ENCODE results near the gene LRRC8C. TPM values are rescaled to one million over a fixed set of nuclear protein-coding genes. Genes with fewer than 3 reads are reported as not detected.

LRRC8C gene
- total and polyA plus RNA-seq, 10 of the 15 experiments (the other 5 are each of a cell fraction or from before 2014, with no cell fraction given), result 2.3 to 16.3 (median 10.8) TPM

DNA sequence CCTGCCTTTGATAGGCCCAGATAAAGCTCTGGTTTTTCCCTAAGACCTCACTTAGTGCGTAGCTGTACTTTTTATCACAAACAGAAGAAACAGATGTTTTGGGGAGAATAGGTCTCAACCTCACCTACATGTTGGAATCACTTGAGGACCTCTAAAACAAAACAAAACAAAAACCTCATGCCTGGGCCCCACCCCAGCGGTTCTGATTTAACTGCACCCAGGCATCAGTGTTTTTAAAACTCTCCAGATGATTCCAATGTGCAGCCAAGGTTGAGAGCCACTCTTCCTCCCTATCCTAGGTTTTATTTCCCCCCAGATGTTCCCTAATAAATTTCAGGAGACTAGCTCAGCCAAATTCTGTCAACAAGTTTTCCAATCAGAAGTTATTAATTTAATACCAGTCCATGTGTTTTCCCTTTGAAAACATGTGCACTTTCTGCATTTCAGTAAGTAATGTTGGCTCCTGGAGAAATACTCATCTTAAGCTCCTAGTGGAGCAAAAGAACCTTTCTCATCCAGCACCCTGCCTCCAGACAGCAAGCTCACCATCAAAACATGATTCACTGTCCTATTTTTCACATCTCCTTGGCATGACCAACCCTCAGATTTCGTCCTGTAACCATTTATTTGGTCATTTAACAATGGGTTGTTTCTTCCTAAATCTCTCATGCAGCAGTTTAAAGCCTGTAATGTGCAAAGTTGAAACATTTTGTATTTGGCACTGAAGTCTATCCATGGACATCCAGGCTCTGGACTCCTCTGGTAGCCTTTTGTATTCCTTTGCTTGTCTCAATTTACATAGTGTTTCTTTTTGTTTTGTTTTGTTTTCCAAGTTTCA is 27.5 kb downstream of the LRRC8C start (continued):
- no peak for TF ChIP-seq PKNOX1 (IDR thresholded peaks at IDR 0.05)
- TF ChIP-seq TCF7 (IDR thresholded peaks at IDR 0.05; ENCODE audit: borderline replicate concordance), result no peak
- no peak for TF ChIP-seq WRNIP1 (IDR thresholded peaks at IDR 0.05; ENCODE audit: borderline replicate concordance, low read depth, low read length)

DNA sequence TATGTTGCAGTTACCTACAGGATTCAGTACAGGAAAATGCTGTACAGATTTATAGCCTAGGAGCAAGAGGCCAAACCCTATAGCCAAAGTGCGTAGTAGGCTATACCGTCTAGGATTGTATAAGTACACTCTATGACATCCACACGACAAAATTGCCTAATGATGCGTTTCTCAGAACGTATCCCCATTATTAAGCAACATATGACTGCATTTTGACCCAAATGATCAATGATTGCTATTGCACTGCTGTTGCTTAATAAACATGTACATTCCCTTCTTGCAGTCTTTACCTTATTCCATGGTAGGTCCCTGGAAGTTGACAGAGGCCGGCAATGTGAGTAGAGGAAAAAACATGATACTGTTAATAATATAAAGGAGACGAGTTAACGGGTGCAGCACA is 33.0 kb downstream of the LRRC8C start:
- ChIA-PET CTCF (interaction anchor here (5.4 kb wide), 1 partner anchor 8 kb away, joined by 68 read pairs; no protein-coding TSS in a partner anchor), POLR2A (no interaction called here)
- peaks cover 28% of the 10 kb centered on the region for H3K4me1 ChIP-seq (ENCODE audit: control insufficient read depth, insufficient read depth, low read length)

More for the DNA sequence above, 33.0 kb downstream of the LRRC8C start:
- H3K4me2 ChIP-seq (ENCODE audit: control insufficient read depth, insufficient read depth), result no peak overlapping the region
- no peak for DNase-seq (ENCODE audit: low read depth, low spot score)
- in situ Hi-C loops (cut with MboI) (no loop called here), intact Hi-C loops (cut with micrococcal nuclease; ENCODE audit: unreplicated experiment) (no loop called here)
- no peaks in the 10 kb centered on the region for H3K27me3 ChIP-seq (replicated peaks in 1 of 2; ENCODE audit: control insufficient read depth in 2 of 2, insufficient read depth in 2 of 2, low read length in 1 of 2)
- TF ChIP-seq RUNX3 (IDR thresholded peaks at IDR 0.05; ENCODE audit: low read length) (no peak), PML (IDR thresholded peaks at IDR 0.05; ENCODE audit: low read length) (no peak), MTA2 (IDR thresholded peaks at IDR 0.05; ENCODE audit: low read depth) (no peak), ZNF622 (IDR thresholded peaks at IDR 0.05) (no peak), RCOR1 (conservative IDR thresholded peaks at IDR 0.05; ENCODE audit: low read depth, low read length) (no peak), ATF7 (IDR thresholded peaks at IDR 0.05; ENCODE audit: low read depth) (no peak), CREM (IDR thresholded peaks at IDR 0.05; ENCODE audit: low read depth) (no peak), NFYA (IDR thresholded peaks at IDR 0.05; ENCODE audit: borderline replicate concordance, low read depth, low read length) (no peak)
- TF ChIP-seq, protein P1, sequence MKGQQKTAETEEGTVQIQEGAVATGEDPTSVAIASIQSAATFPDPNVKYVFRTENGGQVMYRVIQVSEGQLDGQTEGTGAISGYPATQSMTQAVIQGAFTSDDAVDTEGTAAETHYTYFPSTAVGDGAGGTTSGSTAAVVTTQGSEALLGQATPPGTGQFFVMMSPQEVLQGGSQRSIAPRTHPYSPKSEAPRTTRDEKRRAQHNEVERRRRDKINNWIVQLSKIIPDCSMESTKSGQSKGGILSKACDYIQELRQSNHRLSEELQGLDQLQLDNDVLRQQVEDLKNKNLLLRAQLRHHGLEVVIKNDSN (IDR thresholded peaks at IDR 0.05; ENCODE audit: borderline replicate concordance, extremely low read length, insufficient read depth, low read depth, low read length), result no peak
- SMC1A ChIA-PET (ENCODE audit: uncharacterized antibody, unreplicated experiment), result interaction anchor here (1.0 to 15.5 kb wide), 6 partner anchors 13 to 133 kb away, joined by 3 to 353 read pairs (median 4); partner anchors contain the start of gene LRRC8C
- H4K20me1 ChIP-seq (ENCODE audit: control insufficient read depth, insufficient read depth), result no peaks in the 10 kb centered on the region
- no peak for FAIRE-seq
- no peak overlapping the region for H2AFZ ChIP-seq (ENCODE audit: control insufficient read depth, low read depth, low read length)
- ATAC-seq, result no peak
- no peak overlapping the region for H3K4me3 ChIP-seq
- WGBS (ENCODE audit: insufficient coverage, insufficient replicate concordance, low lambda C conversion rate, missing lambda C conversion rate), result 96% methylated on average over 8 of the region's 8 CpGs
- no TSS peak for BruUV-seq (replicated peaks)
- H3K9me3 ChIP-seq (replicated peaks; ENCODE audit: control insufficient read depth, insufficient read depth, low read length), result no peaks in the 10 kb centered on the region; the same call in 1 of the 3 replicates
- H3K9ac ChIP-seq (ENCODE audit: control insufficient read depth, insufficient read depth, low read length), result no peak overlapping the region
- peaks cover 25% of the 10 kb centered on the region for H3K79me2 ChIP-seq (ENCODE audit: control insufficient read depth, insufficient read depth, low read length)
- RAD21 ChIA-PET (ENCODE audit: unreplicated experiment), result interaction anchor here (6.7 kb wide), 1 partner anchor 7 kb away, joined by 76 read pairs; no protein-coding TSS in a partner anchor
- H3K36me3 ChIP-seq (ENCODE audit: control insufficient read depth in 2 of 2, insufficient read depth in 2 of 2, low read length in 1 of 2), result no peaks in the 10 kb centered on the region
- no peak overlapping the region for H3K27ac ChIP-seq (ENCODE audit: control insufficient read depth, insufficient read depth)
